HTERT RPE-1 (cell line): ENCODE results near the gene TBX2.

Experiments
- in situ Hi-C: fragments of 300-500 bp; cut with MboI; formaldehyde crosslinking; loops from 4 replicates; pipeline ENCODE4 v1.14.3; 2020; ENCODE audit warnings: low sequenced_read_pairs

The TBX2 gene

GRCh38 chr17:61401389-61402072 lies 1.9 kb downstream of the TBX2 start:
- in situ Hi-C loops = no loop called here

GRCh38 chr17:61402073-61402541 lies 2.5 kb downstream of the TBX2 start:
- in situ Hi-C loops = no loop called here

GRCh38 chr17:61402978-61403800 lies 3.5 kb downstream of the TBX2 start:
- in situ Hi-C loops = no loop called here

- in situ Hi-C loops = no loop called here
These were observed 4.4 kb downstream of the TBX2 start for GRCh38 chr17:61403801-61404662.

- in situ Hi-C loops = no loop called here
These were observed 4.9 kb downstream of the TBX2 start for GRCh38 chr17:61404663-61404912.

- in situ Hi-C loops = no loop called here
These were observed 5.5 kb downstream of the TBX2 start for GRCh38 chr17:61404913-61405685.

GRCh38 chr17:61405686-61406536 lies 6.3 kb downstream of the TBX2 start:
- in situ Hi-C loops = no loop called here

GRCh38 chr17:61406537-61406845 lies 6.8 kb downstream of the TBX2 start:
- in situ Hi-C loops = no loop called here

- in situ Hi-C loops = no loop called here
These were observed 7.6 kb downstream of the TBX2 start for GRCh38 chr17:61406971-61407911.

GRCh38 chr17:61408151-61409041 lies 8.8 kb downstream of the TBX2 start:
- in situ Hi-C loops = no loop called here

- in situ Hi-C loops = no loop called here
These were observed 9.9 kb downstream of the TBX2 start for GRCh38 chr17:61409301-61410112.

GRCh38 chr17:61410141-61411010 lies 10.7 kb downstream of the TBX2 start:
- in situ Hi-C loops = no loop called here

- in situ Hi-C loops = no loop called here
These were observed 11.3 kb downstream of the TBX2 start for GRCh38 chr17:61411011-61411260.

GRCh38 chr17:61411261-61412142 lies 11.9 kb downstream of the TBX2 start:
- in situ Hi-C loops = no loop called here

GRCh38 chr17:61412143-61412859 lies 12.7 kb downstream of the TBX2 start:
- in situ Hi-C loops = no loop called here
